Skin of body (tissue), 2 donors: ENCODE measurements around the gene C22orf15. TPM values are rescaled to one million over a fixed set of nuclear protein-coding genes. Genes with fewer than 3 reads are reported as not detected.

ENCODE experiments used
- DNase-seq: peaks from one replicate; lab custom pipeline; 2025; lab: John Stamatoyannopoulos, UW
- total RNA-seq: library from RNA; depleted of rRNA; stranded (reverse); fragments of >200 nt; gene quantifications from one replicate; pipeline ENCODE4 v1.2.3, GENCODE V29; 2014

Gene C22orf15
- total RNA-seq, 1 donor from 2014 or later, result 0.30 TPM

- DNase-seq, result no peak
Measured at GRCh38 chr22:23772649-23773473, 10.1 kb downstream of the C22orf15 start, which contains the start of gene MMP11. MMP11 (plus strand) TSS chr22:23772849; CDS start chr22:23772871, 22 bp downstream.

- no peak for DNase-seq
Measured at GRCh38 chr22:23773483-23774113, 10.8 kb downstream of the C22orf15 start.

- DNase-seq, result no peak
Measured at GRCh38 chr22:23774114-23774921, 11.5 kb downstream of the C22orf15 start.

GRCh38 chr22:23774922-23775436 lies 12.2 kb downstream of the C22orf15 start:
- DNase-seq, result no peak

- no peak for DNase-seq
Measured at GRCh38 chr22:23775779-23776375, 13.1 kb downstream of the C22orf15 start.

- DNase-seq, result no peak
Measured at GRCh38 chr22:23777776-23778576, 15.2 kb downstream of the C22orf15 start.

GRCh38 chr22:23778577-23778900 lies 15.7 kb downstream of the C22orf15 start:
- DNase-seq, result no peak

GRCh38 chr22:23779083-23779482 lies 16.3 kb downstream of the C22orf15 start:
- no peak for DNase-seq

- no peak for DNase-seq
Measured at GRCh38 chr22:23779731-23780130, 16.9 kb downstream of the C22orf15 start.

GRCh38 chr22:23780146-23780748 lies 17.5 kb downstream of the C22orf15 start:
- no peak for DNase-seq

- DNase-seq, result no peak
Measured at GRCh38 chr22:23781065-23781464, 18.3 kb downstream of the C22orf15 start.

GRCh38 chr22:23781511-23782183 lies 18.9 kb downstream of the C22orf15 start:
- peak; percentile 22 for DNase-seq

- DNase-seq, result no peak
Measured at GRCh38 chr22:23782252-23782651, 19.5 kb downstream of the C22orf15 start.

- DNase-seq, result no peak
Measured at GRCh38 chr22:23782703-23783102, 19.9 kb downstream of the C22orf15 start.

GRCh38 chr22:23783265-23784150 lies 20.7 kb downstream of the C22orf15 start:
- DNase-seq, result no peak

- no peak for DNase-seq
Measured at GRCh38 chr22:23784215-23784732, 21.5 kb downstream of the C22orf15 start.

GRCh38 chr22:23786261-23786710 lies 23.5 kb downstream of the C22orf15 start:
- DNase-seq, result no peak
